ENCODE data around the gene HK1.
A peak's percentile ranks its signal among the peaks of the same experiment; 100 is the strongest.
"Not testable (repeated sequence)": the region's sequence is repeated elsewhere in the genome, so short reads cannot be mapped to it uniquely, and the experiment has no call there.

The HK1 gene

GRCh38 chr10:69328888-69329287 lies 50.6 kb downstream of the HK1 start:
- DNase-seq: not testable (repeated sequence)

- no peak for DNase-seq
Observed at GRCh38 chr10:69329721-69330178, 51.5 kb downstream of the HK1 start.

GRCh38 chr10:69331161-69331560 lies 52.9 kb downstream of the HK1 start:
- DNase-seq: no peak

- no peak for DNase-seq
Observed at GRCh38 chr10:69332278-69333010, 54.1 kb downstream of the HK1 start.

GRCh38 chr10:69333205-69333604 lies 54.9 kb downstream of the HK1 start:
- DNase-seq: no peak

- DNase-seq: not testable (repeated sequence)
Observed at GRCh38 chr10:69333865-69334301, 55.6 kb downstream of the HK1 start.

GRCh38 chr10:69334302-69335062 lies 56.2 kb downstream of the HK1 start:
- DNase-seq: no peak

- DNase-seq: no peak
Observed at GRCh38 chr10:69335063-69335587, 56.8 kb downstream of the HK1 start.

- no peak for DNase-seq
Observed at GRCh38 chr10:69335613-69336012, 57.3 kb downstream of the HK1 start.

- DNase-seq: no peak
Observed at GRCh38 chr10:69336952-69337295, 58.6 kb downstream of the HK1 start.

GRCh38 chr10:69337296-69338132 lies 59.2 kb downstream of the HK1 start:
- peak; percentile 92 for DNase-seq

- no peak for DNase-seq
Observed at GRCh38 chr10:69338133-69338456, 59.8 kb downstream of the HK1 start.

- DNase-seq: no peak
Observed at GRCh38 chr10:69338547-69339450, 60.5 kb downstream of the HK1 start.

- DNase-seq: no peak
Observed at GRCh38 chr10:69340695-69341094, 62.4 kb downstream of the HK1 start.

- DNase-seq: no peak
Observed at GRCh38 chr10:69343905-69344304, 65.6 kb downstream of the HK1 start.

- no peak for DNase-seq
Observed at GRCh38 chr10:69344591-69345252, 66.4 kb downstream of the HK1 start.

GRCh38 chr10:69345402-69345801 lies 67.1 kb downstream of the HK1 start:
- no peak for DNase-seq

- DNase-seq: no peak
Observed at GRCh38 chr10:69345890-69346474, 67.7 kb downstream of the HK1 start.

- no peak for DNase-seq
Observed at GRCh38 chr10:69346776-69347175, 68.5 kb downstream of the HK1 start.

- DNase-seq: peak; percentile 98
Observed at GRCh38 chr10:69348816-69349541, 70.7 kb downstream of the HK1 start.

- no peak for DNase-seq
Observed at GRCh38 chr10:69349542-69349888, 71.2 kb downstream of the HK1 start.
